GM23338 (cell line): ENCODE measurements around the gene PRKCQ.

Source experiments
- ETS1 ChIP-seq: IDR thresholded peaks from 2 replicates; pipeline ENCODE4 v1.6.1; 2016; ENCODE audit warnings: antibody characterized with exemption
- EZH2 ChIP-seq: fragments of 200-600 bp; sonication (generic); IDR thresholded peaks from one replicate; pipeline ENCODE4 v1.8.0; 2017; ENCODE audit warnings: antibody characterized with exemption, mild to moderate bottlenecking, low read depth; ENCODE audit not compliant: unreplicated experiment
- EZH2phosphoT487 ChIP-seq: fragments of 200-600 bp; sonication (generic); IDR thresholded peaks from one replicate; pipeline ENCODE4 v1.8.1; 2018; ENCODE audit warnings: antibody characterized with exemption; ENCODE audit not compliant: unreplicated experiment
- NANOG ChIP-seq: IDR thresholded peaks from 2 replicates; pipeline ENCODE4 v1.6.1; 2016; ENCODE audit warnings: antibody characterized with exemption, borderline replicate concordance
- POLR2AphosphoS5 ChIP-seq: IDR thresholded peaks from 2 replicates; pipeline ENCODE4 v1.6.1; 2016; ENCODE audit warnings: antibody characterized with exemption, low read depth
- STAT1 ChIP-seq: IDR thresholded peaks from one replicate; pipeline ENCODE4 v1.6.1; 2016; ENCODE audit warnings: antibody characterized with exemption; ENCODE audit not compliant: unreplicated experiment
- ZNF114 ChIP-seq: fragments of 250-450 bp; sonication (Bioruptor Pico); IDR thresholded peaks from 2 replicates; pipeline ENCODE4 v1.5.0; 2020; ENCODE audit warnings: mild to moderate bottlenecking, moderate library complexity
- TF ChIP-seq, protein P1 (sequence below), 2 experiments: fragments of 200-600 bp in 1 of 2; sonication (generic) in 1 of 2; conservative IDR thresholded peaks; 2 replicates each; pipeline versions ENCODE4 v1.5.1 to v1.6.1; 2016 to 2017; ENCODE audit warnings: antibody characterized with exemption in 2 of 2, low read depth in 2 of 2, mild to moderate bottlenecking in 2 of 2, moderate library complexity in 1 of 2
- TF ChIP-seq, protein P2 (sequence below): IDR thresholded peaks from one replicate; pipeline ENCODE4 v1.6.1; 2018; ENCODE audit warnings: antibody characterized with exemption; ENCODE audit not compliant: unreplicated experiment

- TF ChIP-seq, protein P1, sequence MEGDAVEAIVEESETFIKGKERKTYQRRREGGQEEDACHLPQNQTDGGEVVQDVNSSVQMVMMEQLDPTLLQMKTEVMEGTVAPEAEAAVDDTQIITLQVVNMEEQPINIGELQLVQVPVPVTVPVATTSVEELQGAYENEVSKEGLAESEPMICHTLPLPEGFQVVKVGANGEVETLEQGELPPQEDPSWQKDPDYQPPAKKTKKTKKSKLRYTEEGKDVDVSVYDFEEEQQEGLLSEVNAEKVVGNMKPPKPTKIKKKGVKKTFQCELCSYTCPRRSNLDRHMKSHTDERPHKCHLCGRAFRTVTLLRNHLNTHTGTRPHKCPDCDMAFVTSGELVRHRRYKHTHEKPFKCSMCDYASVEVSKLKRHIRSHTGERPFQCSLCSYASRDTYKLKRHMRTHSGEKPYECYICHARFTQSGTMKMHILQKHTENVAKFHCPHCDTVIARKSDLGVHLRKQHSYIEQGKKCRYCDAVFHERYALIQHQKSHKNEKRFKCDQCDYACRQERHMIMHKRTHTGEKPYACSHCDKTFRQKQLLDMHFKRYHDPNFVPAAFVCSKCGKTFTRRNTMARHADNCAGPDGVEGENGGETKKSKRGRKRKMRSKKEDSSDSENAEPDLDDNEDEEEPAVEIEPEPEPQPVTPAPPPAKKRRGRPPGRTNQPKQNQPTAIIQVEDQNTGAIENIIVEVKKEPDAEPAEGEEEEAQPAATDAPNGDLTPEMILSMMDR (conservative IDR thresholded peaks at IDR 0.05; ENCODE audit: low read depth in 2 of 2): no peak
- TF ChIP-seq, protein P2, sequence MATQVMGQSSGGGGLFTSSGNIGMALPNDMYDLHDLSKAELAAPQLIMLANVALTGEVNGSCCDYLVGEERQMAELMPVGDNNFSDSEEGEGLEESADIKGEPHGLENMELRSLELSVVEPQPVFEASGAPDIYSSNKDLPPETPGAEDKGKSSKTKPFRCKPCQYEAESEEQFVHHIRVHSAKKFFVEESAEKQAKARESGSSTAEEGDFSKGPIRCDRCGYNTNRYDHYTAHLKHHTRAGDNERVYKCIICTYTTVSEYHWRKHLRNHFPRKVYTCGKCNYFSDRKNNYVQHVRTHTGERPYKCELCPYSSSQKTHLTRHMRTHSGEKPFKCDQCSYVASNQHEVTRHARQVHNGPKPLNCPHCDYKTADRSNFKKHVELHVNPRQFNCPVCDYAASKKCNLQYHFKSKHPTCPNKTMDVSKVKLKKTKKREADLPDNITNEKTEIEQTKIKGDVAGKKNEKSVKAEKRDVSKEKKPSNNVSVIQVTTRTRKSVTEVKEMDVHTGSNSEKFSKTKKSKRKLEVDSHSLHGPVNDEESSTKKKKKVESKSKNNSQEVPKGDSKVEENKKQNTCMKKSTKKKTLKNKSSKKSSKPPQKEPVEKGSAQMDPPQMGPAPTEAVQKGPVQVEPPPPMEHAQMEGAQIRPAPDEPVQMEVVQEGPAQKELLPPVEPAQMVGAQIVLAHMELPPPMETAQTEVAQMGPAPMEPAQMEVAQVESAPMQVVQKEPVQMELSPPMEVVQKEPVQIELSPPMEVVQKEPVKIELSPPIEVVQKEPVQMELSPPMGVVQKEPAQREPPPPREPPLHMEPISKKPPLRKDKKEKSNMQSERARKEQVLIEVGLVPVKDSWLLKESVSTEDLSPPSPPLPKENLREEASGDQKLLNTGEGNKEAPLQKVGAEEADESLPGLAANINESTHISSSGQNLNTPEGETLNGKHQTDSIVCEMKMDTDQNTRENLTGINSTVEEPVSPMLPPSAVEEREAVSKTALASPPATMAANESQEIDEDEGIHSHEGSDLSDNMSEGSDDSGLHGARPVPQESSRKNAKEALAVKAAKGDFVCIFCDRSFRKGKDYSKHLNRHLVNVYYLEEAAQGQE: no peak
- TF ChIP-seq POLR2AphosphoS5 (no peak), STAT1 (no peak), EZH2 (no peak), EZH2phosphoT487 (no peak), ZNF114 (no peak), NANOG (no peak), ETS1 (no peak)
Measured at GRCh38 chr10:6530966-6531365, 49.1 kb downstream of the PRKCQ start.
